Neural crest cell (in vitro differentiated cells): Measurements from ENCODE around the gene VPS11. TPM values are rescaled to one million over a fixed set of nuclear protein-coding genes. Genes with fewer than 3 reads are reported as not detected.

Experiments used
- DNase-seq: peaks from one replicate; pipeline ENCODE4 v3.0.0; 2021; ENCODE audit warnings: low read depth, mixed read lengths, low spot score
- H3K27ac Mint-ChIP-seq: one replicate; pipeline ENCODE4 v1.8.0; 2021; ENCODE audit warnings: mild to moderate bottlenecking, mixed read lengths; ENCODE audit not compliant: unreplicated experiment
- H3K27me3 Mint-ChIP-seq: 2 replicates; pipeline ENCODE4 v1.8.0; 2021; ENCODE audit warnings: low read depth, mild to moderate bottlenecking, mixed read lengths
- H3K36me3 Mint-ChIP-seq: 2 replicates; pipeline ENCODE4 v1.8.0; 2021; ENCODE audit warnings: low read depth, mild to moderate bottlenecking, mixed read lengths
- H3K4me1 Mint-ChIP-seq: 2 replicates; pipeline ENCODE4 v1.8.0; 2021; ENCODE audit warnings: mixed read lengths
- H3K4me3 Mint-ChIP-seq: one replicate; pipeline ENCODE4 v1.8.0; 2021; ENCODE audit warnings: mild to moderate bottlenecking, mixed read lengths
- H3K9me3 Mint-ChIP-seq: 2 replicates; pipeline ENCODE4 v1.8.0; 2021; ENCODE audit warnings: mixed read lengths
- CTCF ChIP-seq: fragments of 200-600 bp; sonication (generic); conservative IDR thresholded peaks from 2 replicates; pipeline ENCODE4 v1.5.0; 2021; ENCODE audit warnings: antibody characterized with exemption, mild to moderate bottlenecking
- total RNA-seq: library from RNA; stranded (reverse); gene quantifications from 2 replicates; pipeline ENCODE4 v1.2.1, GENCODE V29; 2021

VPS11 gene
- total RNA-seq, 1 donor from 2014 or later, result 30.6 TPM

- Mint-ChIP-seq H3K4me3 (peak overlapping the region; percentile 95), H3K27me3 (no peaks in the 10 kb centered on the region), H3K4me1 (peaks cover 29% of the 10 kb centered on the region), H3K9me3 (no peaks in the 10 kb centered on the region), H3K27ac (no peak overlapping the region), H3K36me3 (no peaks in the 10 kb centered on the region)
- peak; percentile 55 for TF ChIP-seq CTCF
- no peak for DNase-seq
Measured at GRCh38 chr11:119065369-119065768, 2.2 kb upstream of the VPS11 start.

GRCh38 chr11:119077839-119078238 lies 10.2 kb downstream of the VPS11 start:
- TF ChIP-seq CTCF, result no peak
- Mint-ChIP-seq H3K36me3 (peaks cover 7% of the 10 kb centered on the region), H3K27me3 (no peaks in the 10 kb centered on the region), H3K4me1 (peaks cover 17% of the 10 kb centered on the region), H3K4me3 (no peak overlapping the region), H3K27ac (no peak overlapping the region), H3K9me3 (no peaks in the 10 kb centered on the region)
- DNase-seq, result no peak

- Mint-ChIP-seq H3K4me3 (no peak overlapping the region), H3K27ac (no peak overlapping the region), H3K4me1 (peaks cover 17% of the 10 kb centered on the region), H3K36me3 (peaks cover 5% of the 10 kb centered on the region), H3K27me3 (no peaks in the 10 kb centered on the region), H3K9me3 (no peaks in the 10 kb centered on the region)
- DNase-seq, result no peak
- no peak for TF ChIP-seq CTCF
Measured at GRCh38 chr11:119078675-119079420, 11.2 kb downstream of the VPS11 start.

- peaks cover 5% of the 10 kb centered on the region for H3K36me3 Mint-ChIP-seq
- H3K27me3 Mint-ChIP-seq, result no peaks in the 10 kb centered on the region
Measured at GRCh38 chr11:119081682-119082260, 14.2 kb downstream of the VPS11 start.

More at GRCh38 chr11:119081682-119082260, 14.2 kb downstream of the VPS11 start:
- peak overlapping the region; percentile 14 for H3K4me3 Mint-ChIP-seq
- no peak overlapping the region for H3K27ac Mint-ChIP-seq
- no peaks in the 10 kb centered on the region for H3K9me3 Mint-ChIP-seq
- H3K4me1 Mint-ChIP-seq, result peaks cover 34% of the 10 kb centered on the region
- TF ChIP-seq CTCF, result no peak
- no peak for DNase-seq
